ENCODE measurements around the gene TSPAN17. TPM values are rescaled to one million over a fixed set of nuclear protein-coding genes. Genes with fewer than 3 reads are reported as not detected.

Gene TSPAN17
- total RNA-seq, 1 donor from 2014 or later, result 49.8 TPM

DNA sequence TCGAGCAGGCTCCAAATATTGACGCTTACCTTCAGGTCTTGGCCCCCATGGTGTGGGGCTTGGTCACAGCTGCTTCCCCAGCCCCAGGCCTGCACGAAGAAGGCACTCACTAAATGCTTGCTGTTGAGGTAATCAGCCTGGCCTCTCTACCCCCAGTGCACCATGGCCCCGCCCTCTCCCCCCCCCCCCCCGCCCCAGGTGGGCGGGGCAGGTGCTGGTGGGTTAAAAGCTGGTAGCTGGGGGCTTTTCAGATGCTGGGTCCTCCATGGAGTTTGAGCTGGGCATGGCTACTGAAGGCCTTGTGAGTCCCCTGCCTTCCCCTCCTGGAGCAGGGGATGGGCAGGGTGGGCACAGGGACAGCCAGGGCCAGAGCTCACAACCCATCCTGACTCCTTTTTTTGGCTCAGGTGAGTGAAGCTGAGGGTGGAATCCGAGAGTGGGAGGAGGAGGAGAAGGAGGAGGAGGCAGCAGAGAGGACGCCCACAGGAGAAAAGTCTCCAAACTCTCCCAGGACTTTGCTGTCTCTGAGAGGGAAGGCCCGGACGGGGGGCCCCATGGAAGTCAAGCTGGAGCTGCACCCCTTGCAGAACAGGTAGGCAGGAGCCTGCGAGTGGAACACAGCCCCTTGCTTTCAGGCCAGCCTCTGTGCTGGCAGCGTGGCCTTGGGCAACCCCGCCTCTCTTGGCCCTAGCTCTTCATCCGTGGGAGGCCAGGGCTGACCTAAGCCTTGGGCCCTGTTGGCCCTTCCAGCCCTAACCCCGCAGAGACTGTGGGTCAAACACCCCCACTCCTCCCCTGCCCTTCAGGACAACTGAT is 4.4 kb upstream of the TSPAN17 start:
- H3K36me3 Mint-ChIP-seq (ENCODE audit: low read depth), result no peaks in the 10 kb centered on the region
- H3K4me3 Mint-ChIP-seq (ENCODE audit: unreplicated experiment), result no peak overlapping the region
- TF ChIP-seq, protein P1, sequence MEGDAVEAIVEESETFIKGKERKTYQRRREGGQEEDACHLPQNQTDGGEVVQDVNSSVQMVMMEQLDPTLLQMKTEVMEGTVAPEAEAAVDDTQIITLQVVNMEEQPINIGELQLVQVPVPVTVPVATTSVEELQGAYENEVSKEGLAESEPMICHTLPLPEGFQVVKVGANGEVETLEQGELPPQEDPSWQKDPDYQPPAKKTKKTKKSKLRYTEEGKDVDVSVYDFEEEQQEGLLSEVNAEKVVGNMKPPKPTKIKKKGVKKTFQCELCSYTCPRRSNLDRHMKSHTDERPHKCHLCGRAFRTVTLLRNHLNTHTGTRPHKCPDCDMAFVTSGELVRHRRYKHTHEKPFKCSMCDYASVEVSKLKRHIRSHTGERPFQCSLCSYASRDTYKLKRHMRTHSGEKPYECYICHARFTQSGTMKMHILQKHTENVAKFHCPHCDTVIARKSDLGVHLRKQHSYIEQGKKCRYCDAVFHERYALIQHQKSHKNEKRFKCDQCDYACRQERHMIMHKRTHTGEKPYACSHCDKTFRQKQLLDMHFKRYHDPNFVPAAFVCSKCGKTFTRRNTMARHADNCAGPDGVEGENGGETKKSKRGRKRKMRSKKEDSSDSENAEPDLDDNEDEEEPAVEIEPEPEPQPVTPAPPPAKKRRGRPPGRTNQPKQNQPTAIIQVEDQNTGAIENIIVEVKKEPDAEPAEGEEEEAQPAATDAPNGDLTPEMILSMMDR (IDR thresholded peaks at IDR 0.05), result no peak
- no peak for DNase-seq (ENCODE audit: low spot score)
- no peaks in the 10 kb centered on the region for H3K9me3 Mint-ChIP-seq (ENCODE audit: low read depth)
- no peak overlapping the region for H3K27ac Mint-ChIP-seq (ENCODE audit: unreplicated experiment)
- peaks cover 9% of the 10 kb centered on the region for H3K4me1 Mint-ChIP-seq (ENCODE audit: low read depth)
- peaks cover 5% of the 10 kb centered on the region for H3K27me3 Mint-ChIP-seq (ENCODE audit: low read depth)

- TF ChIP-seq, protein P1 (IDR thresholded peaks at IDR 0.05), result no peak
- H3K4me1 Mint-ChIP-seq (ENCODE audit: low read depth), result peaks cover 17% of the 10 kb centered on the region
- H3K4me3 Mint-ChIP-seq (ENCODE audit: unreplicated experiment), result no peak overlapping the region
- H3K27ac Mint-ChIP-seq (ENCODE audit: unreplicated experiment), result no peak overlapping the region
- no peaks in the 10 kb centered on the region for H3K36me3 Mint-ChIP-seq (ENCODE audit: low read depth)
- no peaks in the 10 kb centered on the region for H3K27me3 Mint-ChIP-seq (ENCODE audit: low read depth)
- H3K9me3 Mint-ChIP-seq (ENCODE audit: low read depth), result no peaks in the 10 kb centered on the region
- DNase-seq (ENCODE audit: low spot score), result no peak
Measured at GRCh38 chr5:176643491-176644219, 3.6 kb upstream of the TSPAN17 start.

GRCh38 chr5:176644294-176644693 is 3.0 kb upstream of the TSPAN17 start:
- H3K9me3 Mint-ChIP-seq (ENCODE audit: low read depth), result no peaks in the 10 kb centered on the region
- H3K36me3 Mint-ChIP-seq (ENCODE audit: low read depth), result no peaks in the 10 kb centered on the region
- no peak overlapping the region for H3K27ac Mint-ChIP-seq (ENCODE audit: unreplicated experiment)
- TF ChIP-seq, protein P1 (IDR thresholded peaks at IDR 0.05), result no peak
- DNase-seq (ENCODE audit: low spot score), result no peak
- no peak overlapping the region for H3K4me3 Mint-ChIP-seq (ENCODE audit: unreplicated experiment)
- H3K27me3 Mint-ChIP-seq (ENCODE audit: low read depth), result no peaks in the 10 kb centered on the region
- peaks cover 22% of the 10 kb centered on the region for H3K4me1 Mint-ChIP-seq (ENCODE audit: low read depth)

GRCh38 chr5:176644878-176645670 is 2.2 kb upstream of the TSPAN17 start:
- H3K4me1 Mint-ChIP-seq (ENCODE audit: low read depth), result peaks cover 20% of the 10 kb centered on the region
- H3K4me3 Mint-ChIP-seq (ENCODE audit: unreplicated experiment), result no peak overlapping the region
- no peak for DNase-seq (ENCODE audit: low spot score)
- TF ChIP-seq, protein P1 (IDR thresholded peaks at IDR 0.05), result no peak
- no peak overlapping the region for H3K27ac Mint-ChIP-seq (ENCODE audit: unreplicated experiment)
- no peaks in the 10 kb centered on the region for H3K27me3 Mint-ChIP-seq (ENCODE audit: low read depth)
- no peaks in the 10 kb centered on the region for H3K36me3 Mint-ChIP-seq (ENCODE audit: low read depth)
- no peaks in the 10 kb centered on the region for H3K9me3 Mint-ChIP-seq (ENCODE audit: low read depth)
